NCI-H2227 (cell line): ENCODE data around the gene LONP1.
"Not testable (repeated sequence)": the region's sequence is repeated elsewhere in the genome, so short reads cannot be mapped to it uniquely, and the experiment has no call there.

ENCODE experiments used
- DNase-seq: peaks from one replicate; lab custom pipeline; 2025; ENCODE audit not compliant: unreplicated experiment; lab: John Stamatoyannopoulos, UW

LONP1 gene, protein sequence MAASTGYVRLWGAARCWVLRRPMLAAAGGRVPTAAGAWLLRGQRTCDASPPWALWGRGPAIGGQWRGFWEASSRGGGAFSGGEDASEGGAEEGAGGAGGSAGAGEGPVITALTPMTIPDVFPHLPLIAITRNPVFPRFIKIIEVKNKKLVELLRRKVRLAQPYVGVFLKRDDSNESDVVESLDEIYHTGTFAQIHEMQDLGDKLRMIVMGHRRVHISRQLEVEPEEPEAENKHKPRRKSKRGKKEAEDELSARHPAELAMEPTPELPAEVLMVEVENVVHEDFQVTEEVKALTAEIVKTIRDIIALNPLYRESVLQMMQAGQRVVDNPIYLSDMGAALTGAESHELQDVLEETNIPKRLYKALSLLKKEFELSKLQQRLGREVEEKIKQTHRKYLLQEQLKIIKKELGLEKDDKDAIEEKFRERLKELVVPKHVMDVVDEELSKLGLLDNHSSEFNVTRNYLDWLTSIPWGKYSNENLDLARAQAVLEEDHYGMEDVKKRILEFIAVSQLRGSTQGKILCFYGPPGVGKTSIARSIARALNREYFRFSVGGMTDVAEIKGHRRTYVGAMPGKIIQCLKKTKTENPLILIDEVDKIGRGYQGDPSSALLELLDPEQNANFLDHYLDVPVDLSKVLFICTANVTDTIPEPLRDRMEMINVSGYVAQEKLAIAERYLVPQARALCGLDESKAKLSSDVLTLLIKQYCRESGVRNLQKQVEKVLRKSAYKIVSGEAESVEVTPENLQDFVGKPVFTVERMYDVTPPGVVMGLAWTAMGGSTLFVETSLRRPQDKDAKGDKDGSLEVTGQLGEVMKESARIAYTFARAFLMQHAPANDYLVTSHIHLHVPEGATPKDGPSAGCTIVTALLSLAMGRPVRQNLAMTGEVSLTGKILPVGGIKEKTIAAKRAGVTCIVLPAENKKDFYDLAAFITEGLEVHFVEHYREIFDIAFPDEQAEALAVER

DNA sequence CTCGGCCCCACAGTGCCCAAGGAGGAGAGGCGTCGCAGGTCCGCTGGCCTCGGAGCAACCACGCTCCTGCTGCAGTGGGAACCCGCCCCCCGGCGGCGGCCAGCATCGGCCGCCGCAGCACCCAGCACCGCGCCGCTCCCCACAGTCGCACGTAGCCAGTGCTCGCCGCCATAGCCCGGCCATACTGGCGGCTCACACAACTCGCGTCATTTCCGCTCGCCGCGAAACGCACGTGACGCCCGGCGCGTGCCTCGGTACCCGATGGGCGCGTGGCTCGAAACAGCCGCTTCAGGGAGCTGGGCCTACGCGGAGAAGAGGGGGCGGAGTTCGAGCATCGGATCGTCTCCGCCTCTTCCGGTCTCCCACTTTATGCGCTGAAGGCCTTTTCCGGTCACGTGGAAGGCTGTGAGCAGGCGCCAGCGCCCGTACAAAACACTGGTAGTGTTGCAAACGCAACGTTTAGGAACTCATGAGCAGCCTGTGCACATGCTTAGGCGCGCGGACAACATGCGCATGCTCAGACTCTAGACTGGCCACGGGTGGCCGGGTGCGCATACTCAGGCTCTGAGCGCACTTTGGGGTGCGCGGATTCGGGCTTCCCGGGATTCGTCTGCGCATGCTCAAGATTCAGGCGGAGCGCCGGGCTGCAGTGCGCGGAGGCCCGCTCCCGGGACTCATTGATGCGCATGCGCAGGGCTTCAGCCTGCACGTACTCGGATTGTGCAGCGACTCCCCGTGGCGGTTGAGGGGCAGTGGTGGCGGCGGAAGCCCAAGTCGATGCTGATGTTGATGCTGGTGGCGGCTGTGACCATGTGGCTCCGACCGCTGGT, at the start of gene LONP1, which contains the start of gene CATSPERD:
Gene LONP1 (minus strand): TSS at position 186 of the 830 bp plus-strand sequence. CDS start 14 bp downstream, at position 172.
Gene CATSPERD (plus strand): TSS at position 677 of the 830 bp plus-strand sequence. CDS start 101 bp downstream, at position 778.
- DNase-seq: peak; percentile 98

DNA sequence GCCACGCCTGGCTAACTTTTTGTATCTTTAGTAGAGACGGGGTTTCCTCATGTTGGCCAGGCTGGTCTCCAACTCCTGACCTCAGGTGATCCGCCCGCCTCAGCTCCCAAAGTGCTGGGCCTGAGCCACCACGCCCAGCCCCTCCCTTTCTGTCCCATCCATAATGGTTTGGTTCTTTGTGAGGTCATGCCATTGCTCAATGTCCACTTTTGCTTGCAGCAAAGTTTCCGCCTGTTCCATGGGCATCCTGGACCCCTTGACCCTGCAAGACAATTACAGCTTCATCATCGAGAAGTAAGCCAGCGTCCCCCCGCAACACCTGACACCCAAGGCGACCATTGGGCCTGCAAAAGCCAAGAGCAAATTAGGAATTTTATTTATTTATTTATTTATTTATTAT, 48.0 kb upstream of the LONP1 start:
- DNase-seq: no peak

DNA sequence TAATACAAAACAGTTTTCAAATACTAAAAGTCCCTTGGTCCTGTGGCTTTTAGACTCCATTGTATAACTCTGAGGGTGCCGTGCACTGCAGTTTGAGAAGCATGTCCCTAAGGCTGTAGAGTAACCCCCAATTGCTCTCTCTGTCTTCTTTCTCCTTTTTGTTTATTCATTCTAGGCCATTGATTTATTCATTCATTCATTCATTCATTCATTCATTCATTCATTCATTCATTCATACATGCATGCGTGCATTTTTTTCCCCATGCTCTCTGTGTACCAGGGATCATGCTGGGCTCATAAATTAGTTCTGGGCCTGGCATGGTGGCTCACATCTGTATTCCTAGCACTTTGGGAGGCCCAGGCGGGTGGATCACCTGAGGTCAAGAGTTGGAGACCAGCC, 45.3 kb upstream of the LONP1 start:
- no peak for DNase-seq

DNA sequence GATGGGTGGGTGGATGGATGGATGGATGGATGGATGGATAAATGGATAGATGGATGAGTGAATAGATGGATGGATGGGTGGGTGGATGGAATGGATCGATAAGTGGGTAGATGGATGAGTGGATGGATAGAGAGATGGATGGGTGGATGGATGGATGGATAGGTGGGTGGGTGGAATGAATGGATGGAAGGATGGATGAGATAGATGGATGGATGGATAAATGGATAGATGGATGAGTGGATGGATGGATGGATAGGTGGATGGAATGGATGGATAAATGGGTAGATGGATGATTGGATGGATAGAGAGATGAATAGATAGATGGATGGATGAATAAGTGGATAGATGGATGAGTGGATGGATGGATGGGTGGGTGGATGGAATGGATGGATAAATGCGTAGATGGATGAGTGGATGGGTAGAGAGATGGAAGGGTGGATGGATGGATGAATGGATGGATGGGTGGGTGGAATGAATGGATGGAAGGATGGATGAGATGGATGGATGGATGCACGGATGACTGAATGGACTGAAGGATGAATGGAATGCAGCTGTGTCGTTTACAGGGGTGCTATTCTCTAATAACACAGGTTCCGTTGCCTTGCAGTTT, 42.8 kb upstream of the LONP1 start:
- no peak for DNase-seq

DNA sequence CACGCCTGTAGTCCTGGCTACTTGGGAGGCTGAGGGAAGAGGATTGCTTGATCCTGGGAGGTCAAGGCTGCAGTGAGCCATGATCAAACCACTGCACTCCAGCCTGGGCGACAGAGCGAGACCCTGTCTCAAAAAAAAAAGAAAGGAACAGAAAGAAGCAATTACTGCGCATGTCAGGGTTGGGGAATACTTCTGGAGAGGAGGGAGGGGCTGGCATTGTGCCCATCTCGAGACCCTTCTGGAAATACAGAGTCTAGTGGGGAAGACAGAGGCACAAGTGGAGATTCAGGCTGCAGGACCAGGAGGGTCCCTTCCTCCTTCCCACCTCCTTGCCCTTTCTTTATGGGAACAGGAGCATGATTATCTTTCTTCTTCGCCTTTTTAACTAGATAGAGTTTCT, 33.8 kb upstream of the LONP1 start:
- no peak for DNase-seq

DNA sequence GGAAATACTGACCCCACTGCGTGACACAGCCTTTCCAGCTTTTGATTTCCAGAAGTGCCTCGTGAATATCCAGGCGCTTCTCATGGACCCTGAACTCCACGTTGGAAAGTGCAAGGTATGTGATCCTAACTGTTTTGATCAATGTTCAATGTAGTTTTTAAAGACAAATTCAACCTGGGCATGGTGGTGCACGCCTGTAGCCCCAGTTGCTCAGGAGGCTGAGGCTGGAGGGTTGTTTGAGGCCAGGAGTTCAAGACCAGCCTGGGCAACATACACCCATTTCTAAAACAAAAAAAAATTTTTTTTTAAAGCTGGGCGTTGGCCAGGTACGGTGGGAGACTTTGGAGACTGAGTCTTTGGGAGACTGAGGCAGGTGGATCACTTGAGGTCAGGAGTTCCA, 31.8 kb upstream of the LONP1 start:
- no peak for DNase-seq

DNA sequence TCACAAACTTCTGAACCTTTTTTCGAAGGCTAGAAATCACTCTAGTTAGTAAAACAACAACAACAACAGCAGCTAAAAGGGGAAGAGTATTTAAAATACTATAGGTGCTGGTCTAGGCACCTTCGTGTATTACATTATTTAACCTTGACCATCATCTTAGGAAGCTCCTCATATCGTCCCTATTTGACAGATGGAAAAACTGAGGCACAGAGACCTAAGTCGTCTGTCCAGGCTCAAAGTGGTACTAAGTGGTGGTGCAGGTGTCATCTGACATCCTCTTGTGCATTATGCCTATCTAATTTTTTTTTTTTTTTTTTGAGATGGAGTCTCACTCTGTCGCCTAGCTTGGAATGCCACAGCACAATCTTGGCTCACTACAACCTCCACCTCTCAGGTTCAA, 29.6 kb upstream of the LONP1 start:
- no peak for DNase-seq

DNA sequence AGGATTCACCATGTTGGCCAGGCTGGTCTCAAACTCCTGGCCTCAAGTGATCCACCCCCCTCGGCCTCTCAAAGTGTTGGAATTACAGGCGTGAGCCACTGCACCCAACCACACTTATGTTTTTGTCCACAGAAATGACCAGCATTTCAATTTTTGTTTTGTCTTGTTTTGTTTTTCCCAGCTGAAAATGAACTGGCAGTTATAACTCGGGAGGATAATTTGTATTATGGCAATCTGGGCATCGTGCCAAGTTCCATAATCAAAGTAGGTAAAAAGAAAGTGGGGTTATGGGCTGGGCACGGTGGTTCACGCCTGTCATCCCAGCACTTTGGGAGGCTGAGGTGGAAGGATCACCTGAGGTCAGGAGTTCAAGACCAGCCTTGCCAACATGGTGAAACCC, 29.0 kb upstream of the LONP1 start:
- peak; percentile 65 for DNase-seq

DNA sequence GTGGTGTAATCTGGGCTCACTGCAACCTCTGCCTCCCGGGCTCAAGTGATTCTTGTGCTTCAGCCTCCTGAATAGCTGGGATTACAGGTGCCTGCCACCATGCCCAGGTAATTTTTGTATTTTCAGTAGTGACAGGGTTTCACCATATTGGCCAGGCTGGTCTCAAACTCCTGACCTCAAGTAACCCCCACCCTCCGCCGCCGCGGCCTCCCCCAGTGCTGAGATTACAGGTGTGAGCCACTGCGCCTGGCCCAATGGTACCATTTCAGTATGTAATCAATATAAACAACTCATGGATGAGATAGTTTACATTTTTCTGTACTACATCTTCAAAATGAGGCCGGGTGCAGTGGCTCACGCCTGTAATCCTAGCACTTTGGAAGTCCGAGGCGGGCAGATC, 25.1 kb upstream of the LONP1 start:
- DNase-seq: not testable (repeated sequence)

DNA sequence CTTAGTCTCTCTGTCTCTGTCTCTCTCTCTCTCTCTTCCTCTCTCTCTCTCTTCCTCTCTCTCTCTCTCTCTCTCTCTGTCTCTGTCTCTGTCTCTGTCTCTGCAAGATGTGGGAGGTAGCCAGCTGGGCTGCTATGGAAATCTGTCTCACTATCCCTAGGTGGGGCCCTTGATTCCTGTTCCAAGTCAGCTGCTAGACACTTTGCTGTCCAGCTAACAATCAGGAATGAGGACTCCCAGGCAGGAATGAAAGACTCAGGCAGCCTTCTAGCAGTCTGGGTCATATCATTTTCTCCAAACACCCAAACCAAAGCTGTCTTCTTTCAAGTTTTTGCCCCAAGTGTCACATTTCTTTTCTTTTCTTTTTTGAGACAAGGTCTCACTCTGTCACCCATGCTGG, 23.7 kb upstream of the LONP1 start:
- no peak for DNase-seq

DNA sequence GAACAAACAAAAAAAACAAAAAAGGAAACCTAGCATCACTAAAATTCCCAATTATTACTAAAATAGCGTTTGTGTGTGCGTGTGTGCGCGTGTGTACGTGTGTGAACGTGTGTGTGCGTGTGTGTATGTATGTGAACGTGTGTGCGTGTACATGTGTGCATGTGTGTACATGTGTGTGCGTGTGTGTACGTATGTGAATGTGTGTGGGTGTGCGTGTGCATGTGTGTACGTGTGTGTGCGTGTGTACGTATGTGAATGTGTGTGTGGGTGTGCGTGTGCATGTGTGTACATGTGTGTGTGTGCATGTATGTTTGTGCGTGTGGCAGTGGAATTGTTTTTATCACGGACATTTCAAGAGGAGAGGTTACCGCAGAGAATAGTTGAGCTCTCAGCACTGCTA, 22.1 kb upstream of the LONP1 start:
- no peak for DNase-seq

DNA sequence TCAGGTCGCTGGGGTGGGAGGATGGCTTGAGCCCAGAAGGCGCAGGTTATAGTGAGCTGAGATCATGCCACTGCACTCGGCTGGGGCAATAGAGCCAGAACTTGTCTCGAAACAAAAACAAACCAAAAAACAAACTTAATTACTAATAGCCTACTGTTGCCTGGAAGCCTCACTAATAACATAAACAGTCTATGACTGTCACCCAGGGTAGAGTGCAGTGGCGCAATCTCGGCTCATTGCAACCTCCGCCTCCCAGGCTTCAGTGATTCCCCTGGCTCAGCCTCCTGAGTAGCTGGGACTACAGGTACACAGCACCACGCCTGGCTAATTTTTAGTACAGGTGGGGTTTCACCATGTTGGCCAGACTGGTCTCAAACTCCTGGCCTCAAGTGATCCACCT, 18.5 kb upstream of the LONP1 start:
- DNase-seq: no peak

DNA sequence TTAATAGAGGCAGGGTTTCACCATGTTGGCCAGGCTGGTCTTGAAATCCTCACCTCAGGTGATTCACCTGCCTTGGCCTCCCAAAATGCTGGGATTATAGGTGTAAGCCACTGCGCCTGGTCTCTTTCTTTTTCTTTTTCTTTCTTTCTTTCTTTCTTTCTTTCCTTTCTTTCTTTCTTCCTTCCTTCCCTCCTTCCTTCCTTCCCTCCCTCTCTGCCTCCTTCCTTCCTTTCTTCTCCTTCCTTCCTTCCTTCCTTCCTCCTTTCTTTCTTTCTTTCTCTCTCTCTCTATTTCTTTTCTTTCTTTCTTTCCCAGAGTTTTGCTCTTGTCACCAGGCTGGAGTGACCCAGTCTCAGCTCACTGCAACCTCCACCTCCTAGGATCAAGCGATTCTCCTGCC, 13.2 kb upstream of the LONP1 start:
- DNase-seq: not testable (repeated sequence)

DNA sequence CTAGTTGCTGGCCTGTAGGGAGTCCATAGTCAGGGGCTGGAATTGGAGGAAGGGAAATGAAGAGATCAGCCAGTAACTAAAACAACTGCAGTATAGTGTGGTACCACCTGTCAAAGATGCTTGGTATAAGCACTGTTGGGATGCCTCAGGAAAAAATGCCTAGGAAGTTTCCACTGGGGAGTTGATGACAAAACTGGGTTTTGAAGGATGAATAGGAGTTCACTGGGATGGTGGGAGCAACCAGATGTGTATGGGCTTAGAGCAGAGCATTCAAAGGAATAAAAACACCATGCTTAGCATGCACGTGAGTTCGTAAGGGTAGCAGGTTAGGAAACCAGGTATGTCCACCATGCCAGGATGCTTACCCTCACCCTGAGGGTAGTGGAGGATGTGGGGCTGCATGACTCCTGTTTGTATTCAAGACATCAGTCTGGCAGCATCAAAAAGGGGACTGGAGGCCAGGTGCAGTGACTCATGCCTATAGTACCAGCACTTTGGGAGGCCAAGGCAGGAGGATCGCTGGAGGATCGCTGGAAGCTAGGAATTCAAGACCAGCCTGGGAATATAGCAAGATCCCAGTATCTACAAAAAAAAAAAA, 7.6 kb upstream of the LONP1 start:
- no peak for DNase-seq

DNA sequence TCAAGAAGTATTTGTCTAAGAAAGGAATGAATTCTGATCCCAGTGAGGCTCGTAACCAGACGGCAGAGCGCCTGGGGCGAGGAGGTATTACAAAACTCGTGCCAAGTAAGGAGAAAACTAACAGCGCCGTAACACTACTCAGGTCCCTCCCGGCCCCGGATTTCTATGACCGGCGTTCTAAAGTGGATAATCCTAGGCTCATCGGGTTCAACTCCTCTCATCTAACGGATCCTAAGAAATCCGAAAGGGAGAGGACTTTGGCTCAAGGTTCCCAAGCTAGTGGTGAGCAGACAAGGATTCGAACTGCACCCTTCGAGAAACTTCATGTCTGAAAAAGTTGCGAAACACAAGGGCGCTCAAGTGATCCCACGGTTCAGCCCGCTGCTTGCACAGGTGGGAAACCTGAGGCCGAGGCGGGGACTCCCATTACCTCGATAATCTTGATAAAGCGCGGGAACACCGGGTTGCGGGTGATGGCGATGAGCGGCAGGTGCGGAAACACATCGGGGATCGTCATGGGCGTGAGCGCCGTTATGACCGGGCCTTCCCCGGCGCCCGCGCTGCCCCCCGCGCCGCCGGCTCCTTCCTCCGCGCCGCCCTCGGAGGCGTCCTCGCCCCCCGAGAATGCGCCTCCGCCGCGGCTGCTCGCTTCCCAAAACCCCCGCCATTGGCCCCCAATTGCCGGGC, 529 bp downstream of the LONP1 start:
- no peak for DNase-seq

DNA sequence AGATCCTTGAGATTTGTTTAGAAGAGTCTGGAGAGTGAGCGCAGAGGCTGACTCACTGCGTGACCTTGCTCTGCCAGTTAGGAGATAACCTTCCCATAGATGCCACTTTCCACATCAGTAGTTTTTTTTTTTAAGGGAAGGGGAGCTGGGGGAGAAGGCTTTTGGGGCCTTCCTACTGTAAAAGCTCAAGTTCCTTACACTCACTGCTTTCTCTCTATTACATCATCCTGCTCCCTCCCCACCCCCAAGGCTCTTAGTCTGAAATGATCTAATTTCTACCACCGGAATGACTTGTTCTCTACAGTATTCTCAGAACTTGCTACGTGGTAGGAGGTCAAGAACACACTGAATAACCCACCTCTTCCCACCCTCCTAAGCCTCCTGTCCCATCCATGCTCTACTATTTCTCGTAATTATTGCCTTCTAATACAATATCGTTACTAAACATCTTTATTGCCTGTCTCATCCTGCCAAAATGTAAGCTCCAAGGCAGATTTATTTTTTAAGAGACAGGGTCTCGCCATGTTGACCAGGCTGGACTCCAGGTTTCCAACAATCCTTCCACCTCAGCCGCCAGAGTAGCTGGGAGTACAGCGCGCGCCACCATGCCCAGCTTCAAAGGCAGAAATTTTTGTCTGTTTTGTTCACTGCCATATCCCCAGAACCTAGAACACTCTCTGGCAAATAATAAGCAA, 1.2 kb downstream of the LONP1 start:
- no peak for DNase-seq

DNA sequence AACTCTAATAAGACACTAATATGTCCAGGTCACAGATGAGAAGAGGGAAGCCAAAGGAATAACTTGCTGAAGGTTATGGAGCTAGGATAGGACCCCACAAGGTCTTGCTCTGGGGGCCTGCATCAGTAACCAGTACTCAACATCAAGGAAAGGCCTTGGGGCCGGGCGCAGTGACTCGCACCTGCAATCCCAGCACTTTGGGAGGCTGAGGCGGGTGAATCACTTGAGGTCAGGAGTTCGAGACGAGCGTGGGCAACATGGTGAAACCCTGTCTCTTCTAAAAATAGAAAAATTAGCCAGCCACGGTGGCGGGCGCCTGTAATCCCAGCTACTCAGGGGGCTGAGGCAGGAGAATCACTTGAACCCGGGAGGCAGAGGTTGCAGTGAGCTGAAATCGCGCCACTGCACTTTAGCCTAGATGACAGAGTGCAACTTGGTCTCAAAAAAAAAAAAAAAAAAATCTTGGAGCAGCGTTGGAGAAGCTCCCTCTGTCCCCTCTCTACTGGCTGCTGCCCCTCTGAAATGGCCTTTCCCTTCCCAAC, 1.8 kb downstream of the LONP1 start:
- no peak for DNase-seq

DNA sequence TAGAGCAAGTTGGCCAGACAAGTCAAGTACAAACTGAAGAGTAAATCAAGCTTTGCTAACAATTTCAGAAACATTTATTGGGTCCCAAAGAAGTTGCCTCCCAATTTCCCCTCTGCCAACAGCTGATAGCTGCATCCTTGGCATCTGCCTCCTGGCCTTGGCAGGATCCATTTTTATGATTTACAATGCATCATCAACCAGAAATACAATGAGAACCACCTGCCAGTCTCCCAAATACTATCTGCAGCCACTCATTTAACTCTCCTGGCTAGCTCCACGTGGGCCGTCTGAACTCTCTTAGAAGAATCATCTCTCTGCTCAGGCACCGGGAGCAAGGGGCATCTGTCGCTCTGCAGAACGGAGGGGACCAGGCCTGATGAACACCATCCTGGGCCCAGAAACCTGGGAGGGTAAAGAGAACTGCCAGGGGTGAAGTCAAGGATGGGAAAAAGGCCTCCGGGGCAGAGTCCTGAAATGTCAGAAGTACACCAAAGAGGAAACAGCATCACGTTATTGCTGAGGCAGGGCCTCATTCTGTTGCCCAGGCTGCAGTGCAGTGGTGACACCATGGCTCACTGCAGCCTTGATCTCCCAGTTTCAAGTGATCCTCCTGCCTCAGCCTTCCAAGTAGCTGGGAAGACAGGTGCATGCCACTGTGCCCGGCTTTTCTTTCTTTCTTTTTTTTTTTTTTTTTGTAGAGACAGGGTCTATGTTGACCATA, 2.6 kb downstream of the LONP1 start:
- no peak for DNase-seq
